Bronchial epithelial cell (primary cell): ENCODE results near the gene DSCAML1. TPM values are rescaled to one million over a fixed set of nuclear protein-coding genes. Genes with fewer than 3 reads are reported as not detected.

Experiments used
- DNase-seq: peaks from one replicate; pipeline ENCODE4 v3.0.0-alpha.2; 2010; ENCODE audit warnings: low read depth
- FAIRE-seq: peaks from 2 replicates; lab custom pipeline; 2011; peaks lifted over from hg19 to GRCh38; lab: Jason Lieb, UNC
- H3K27me3 ChIP-seq: 2 replicates; pipeline ENCODE4 v1.5.1; 2011; ENCODE audit warnings: low read length; ENCODE audit not compliant: control insufficient read depth, insufficient read depth
- H3K36me3 ChIP-seq: 2 replicates; pipeline ENCODE4 v1.5.1; 2011; ENCODE audit warnings: low read length; ENCODE audit not compliant: control insufficient read depth, insufficient read depth
- H3K4me3 ChIP-seq: 2 replicates; pipeline ENCODE4 v1.5.1; 2011; ENCODE audit warnings: mild to moderate bottlenecking, low read depth, low read length, control low read depth
- CTCF ChIP-seq: IDR thresholded peaks from 2 replicates; pipeline ENCODE4 v1.5.1; 2011; ENCODE audit warnings: mild to moderate bottlenecking, moderate library complexity, low read length, control low read depth, inconsistent platforms; ENCODE audit not compliant: insufficient read depth, severe bottlenecking
- total RNA-seq: library from RNA; depleted of rRNA; stranded (reverse); fragments of >200 nt; gene quantifications from 2 replicates; pipeline ENCODE4 v1.2.1, GENCODE V29; 2014

Gene DSCAML1
- total RNA-seq, 1 donor from 2014 or later = under 0.01 TPM

DNA sequence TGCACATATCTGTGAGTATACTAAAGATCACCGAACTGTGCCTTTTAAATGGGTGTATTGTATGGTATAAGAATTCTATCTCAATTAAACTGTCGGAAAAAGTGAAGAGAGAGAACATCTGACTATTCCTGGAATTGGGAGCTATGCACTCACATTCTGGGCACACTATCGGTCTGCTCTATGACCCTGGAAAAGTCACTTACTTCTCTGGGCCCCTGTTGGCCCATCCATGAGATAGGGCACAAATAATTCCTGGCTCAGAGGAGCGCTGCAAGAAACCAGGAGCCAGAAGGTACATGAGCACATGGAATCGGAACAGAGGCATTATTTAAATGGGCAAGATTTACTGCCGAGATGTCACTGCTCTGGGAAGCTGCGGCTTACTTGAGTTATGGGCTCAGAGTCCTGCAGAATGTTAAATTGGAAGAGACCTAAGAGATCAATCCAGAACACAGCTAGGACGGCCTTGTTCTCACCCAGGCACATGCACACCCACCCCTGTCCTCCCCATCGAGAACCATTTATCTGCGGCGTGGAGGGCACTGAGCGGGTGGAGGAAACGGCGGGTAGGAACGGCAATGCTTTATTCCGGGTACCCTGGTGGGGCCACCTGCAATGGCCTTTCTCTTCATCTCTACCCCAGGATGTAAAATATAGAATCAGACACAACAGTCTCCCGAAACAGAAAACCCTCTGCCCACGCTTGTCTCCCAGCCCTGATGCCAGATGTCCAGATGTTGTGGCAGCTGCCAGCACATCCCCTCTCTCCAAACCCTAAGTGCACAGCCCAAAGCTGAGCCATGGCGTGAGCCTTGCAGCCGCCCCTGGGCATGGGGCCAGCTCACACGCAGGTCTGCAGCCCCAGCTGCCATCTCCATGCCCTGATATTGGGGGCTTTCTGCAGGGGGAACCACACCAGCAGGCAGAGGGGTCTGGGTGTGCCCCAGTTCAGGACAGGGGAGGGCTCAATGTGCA is 142.4 kb downstream of the DSCAML1 start:
- no peak for TF ChIP-seq CTCF
- Histone ChIP-seq H3K36me3 (no peaks in the 10 kb centered on the region), H3K27me3 (no peaks in the 10 kb centered on the region), H3K4me3 (no peak overlapping the region)
- FAIRE-seq = no peak
- no peak for DNase-seq

- DNase-seq (no peak), FAIRE-seq (no peak)
- H3K27me3 ChIP-seq = no peaks in the 10 kb centered on the region
- H3K36me3 ChIP-seq = no peaks in the 10 kb centered on the region
- no peak overlapping the region for H3K4me3 ChIP-seq
- no peak for TF ChIP-seq CTCF
Observed at GRCh38 chr11:117652521-117652920, 144.5 kb downstream of the DSCAML1 start.

GRCh38 chr11:117649296-117650055 is 147.5 kb downstream of the DSCAML1 start:
- no peak for DNase-seq
- H3K4me3 ChIP-seq = no peak overlapping the region
- no peaks in the 10 kb centered on the region for H3K27me3 ChIP-seq
- no peak for FAIRE-seq
- TF ChIP-seq CTCF = no peak
- no peaks in the 10 kb centered on the region for H3K36me3 ChIP-seq

DNA sequence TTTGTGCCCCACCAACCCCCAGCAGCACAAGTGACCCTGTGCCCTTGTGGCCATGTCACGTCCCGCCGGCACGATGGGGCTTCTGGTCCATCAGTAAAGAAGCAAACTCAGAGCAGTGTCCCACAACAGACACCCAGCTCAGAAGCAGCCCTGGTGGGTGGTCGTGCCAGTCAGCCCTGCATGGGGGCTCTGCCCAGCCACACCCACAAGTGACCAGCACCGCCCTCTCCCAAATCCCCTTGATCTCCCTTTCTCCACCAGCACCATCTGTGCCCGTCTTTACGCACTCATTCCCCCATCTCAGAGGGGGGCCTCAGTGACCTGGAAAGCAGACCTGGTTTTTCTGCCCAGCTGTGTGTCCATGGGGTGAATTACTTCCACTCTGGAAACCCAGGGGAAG is 149.1 kb downstream of the DSCAML1 start:
- Histone ChIP-seq H3K27me3 (peaks cover 2% of the 10 kb centered on the region), H3K4me3 (no peak overlapping the region), H3K36me3 (no peaks in the 10 kb centered on the region)
- FAIRE-seq (no peak), DNase-seq (no peak)
- no peak for TF ChIP-seq CTCF

DNA sequence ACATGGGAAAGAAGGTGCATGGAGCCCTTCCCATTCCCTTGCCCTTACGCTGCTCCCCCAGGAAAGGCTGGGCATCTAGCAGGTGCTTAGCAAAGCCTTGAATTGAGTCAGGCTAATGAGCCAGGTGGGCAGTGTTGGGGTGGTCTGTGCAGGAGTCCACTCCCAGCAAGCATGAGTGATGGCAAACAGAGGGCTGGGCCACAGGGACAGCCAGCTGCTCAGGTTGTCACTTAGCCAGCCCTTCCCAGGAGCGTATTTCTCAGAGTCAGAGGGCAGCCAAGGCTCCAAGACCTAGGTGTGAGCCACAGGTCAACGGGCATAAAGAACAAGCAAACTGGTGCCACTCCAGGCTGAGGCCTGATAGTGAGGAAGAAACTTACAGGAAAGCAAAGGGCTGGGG is 149.8 kb downstream of the DSCAML1 start:
- peaks cover 2% of the 10 kb centered on the region for H3K27me3 ChIP-seq
- DNase-seq = no peak
- no peak for FAIRE-seq
- H3K36me3 ChIP-seq = no peaks in the 10 kb centered on the region
- H3K4me3 ChIP-seq = no peak overlapping the region
- TF ChIP-seq CTCF = no peak
